GM12864 (cell line): Measurements from ENCODE around the gene CNBD2.

Source experiments
- DNase-seq: peaks from one replicate; pipeline ENCODE4 v3.0.0-alpha.2; 2011; ENCODE audit warnings: low read depth
- H3K4me3 ChIP-seq: 2 replicates; pipeline ENCODE4 v1.5.1; 2011; ENCODE audit warnings: mild to moderate bottlenecking, low read depth, low read length, control low read depth
- TF ChIP-seq, protein P1 (sequence below): IDR thresholded peaks from 2 replicates; pipeline ENCODE4 v1.5.1; 2011; ENCODE audit warnings: low read depth, mild to moderate bottlenecking, moderate library complexity, low read length, control low read depth, inconsistent platforms; ENCODE audit errors: missing control alignments

The CNBD2 gene

DNA sequence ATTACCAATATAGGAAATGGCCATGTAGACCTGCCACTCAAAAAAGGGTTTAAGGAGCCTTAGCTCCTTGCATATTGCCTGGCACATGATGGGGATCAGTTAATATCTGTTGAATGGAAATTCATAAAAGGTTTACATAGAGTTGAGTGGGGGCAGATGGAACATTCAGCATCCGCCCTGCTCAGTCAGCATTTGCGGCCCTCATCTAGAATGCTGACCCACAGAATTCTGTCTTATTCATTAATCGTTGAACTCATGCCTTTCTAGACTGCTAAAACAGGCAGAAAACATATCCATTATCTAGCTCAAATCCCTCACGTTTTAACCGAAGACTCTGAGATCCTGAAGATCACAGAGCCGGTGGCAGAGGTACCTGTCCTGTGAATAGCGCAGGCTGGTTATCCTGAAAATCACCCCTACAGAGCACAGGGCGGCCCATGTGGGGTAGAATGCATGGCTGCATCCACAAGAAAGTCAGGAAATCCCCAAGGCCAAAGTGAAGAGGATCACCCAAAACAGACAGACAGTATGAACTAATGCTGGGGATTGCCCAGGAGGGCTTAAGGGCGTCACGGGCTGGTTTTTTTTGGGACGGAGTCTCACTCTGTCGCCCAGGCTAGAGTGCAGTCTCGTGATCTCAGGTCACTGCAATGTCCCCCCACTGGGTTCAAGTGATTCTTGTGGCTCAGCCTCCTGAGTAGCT is 59.9 kb downstream of the CNBD2 start:
- TF ChIP-seq, protein P1, sequence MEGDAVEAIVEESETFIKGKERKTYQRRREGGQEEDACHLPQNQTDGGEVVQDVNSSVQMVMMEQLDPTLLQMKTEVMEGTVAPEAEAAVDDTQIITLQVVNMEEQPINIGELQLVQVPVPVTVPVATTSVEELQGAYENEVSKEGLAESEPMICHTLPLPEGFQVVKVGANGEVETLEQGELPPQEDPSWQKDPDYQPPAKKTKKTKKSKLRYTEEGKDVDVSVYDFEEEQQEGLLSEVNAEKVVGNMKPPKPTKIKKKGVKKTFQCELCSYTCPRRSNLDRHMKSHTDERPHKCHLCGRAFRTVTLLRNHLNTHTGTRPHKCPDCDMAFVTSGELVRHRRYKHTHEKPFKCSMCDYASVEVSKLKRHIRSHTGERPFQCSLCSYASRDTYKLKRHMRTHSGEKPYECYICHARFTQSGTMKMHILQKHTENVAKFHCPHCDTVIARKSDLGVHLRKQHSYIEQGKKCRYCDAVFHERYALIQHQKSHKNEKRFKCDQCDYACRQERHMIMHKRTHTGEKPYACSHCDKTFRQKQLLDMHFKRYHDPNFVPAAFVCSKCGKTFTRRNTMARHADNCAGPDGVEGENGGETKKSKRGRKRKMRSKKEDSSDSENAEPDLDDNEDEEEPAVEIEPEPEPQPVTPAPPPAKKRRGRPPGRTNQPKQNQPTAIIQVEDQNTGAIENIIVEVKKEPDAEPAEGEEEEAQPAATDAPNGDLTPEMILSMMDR, result no peak
- no peak overlapping the region for H3K4me3 ChIP-seq
- no peak for DNase-seq

GRCh38 chr20:36030149-36030548 is 61.8 kb downstream of the CNBD2 start:
- H3K4me3 ChIP-seq, result no peak overlapping the region
- TF ChIP-seq, protein P1, result no peak
- DNase-seq, result no peak

- no peak for DNase-seq
- TF ChIP-seq, protein P1, result no peak
- H3K4me3 ChIP-seq, result no peak overlapping the region
Measured at GRCh38 chr20:36031806-36032205, 63.4 kb downstream of the CNBD2 start.

DNA sequence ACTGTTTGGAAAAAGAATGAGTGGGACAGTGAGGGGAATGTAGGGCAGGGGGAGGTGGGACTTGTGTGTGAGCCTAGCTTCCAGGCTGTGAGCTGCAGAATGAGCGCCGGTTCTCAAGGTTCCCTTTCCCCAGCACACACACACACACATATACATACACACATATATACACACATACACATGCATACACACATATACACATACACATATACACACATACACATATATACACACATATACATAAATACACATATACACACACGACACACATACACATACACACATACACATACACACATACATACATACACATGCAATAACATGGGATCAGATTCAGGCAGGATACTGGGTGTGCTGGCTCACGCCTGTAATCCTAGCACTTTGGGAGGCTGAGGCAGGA is 66.5 kb downstream of the CNBD2 start:
- H3K4me3 ChIP-seq, result no peak overlapping the region
- TF ChIP-seq, protein P1, result no peak
- no peak for DNase-seq

DNA sequence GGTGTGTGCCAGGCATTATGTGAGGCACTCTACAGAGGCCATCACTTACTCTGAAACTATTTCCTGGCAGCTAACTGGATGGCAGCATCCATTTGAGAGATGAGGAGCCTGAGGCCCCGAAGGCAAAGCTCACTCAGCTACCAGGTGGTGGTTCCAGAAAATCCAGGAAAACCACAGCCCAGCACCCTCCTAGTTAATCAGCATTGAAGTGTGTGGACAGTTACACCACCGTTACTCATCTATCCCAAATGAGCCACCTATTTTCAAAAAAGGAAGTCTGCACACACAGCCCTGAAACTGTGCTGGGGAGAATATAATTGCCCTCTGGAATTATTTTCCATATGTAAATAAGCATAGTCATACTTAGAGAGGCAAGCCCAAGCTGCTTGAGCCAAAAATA is 67.4 kb downstream of the CNBD2 start:
- DNase-seq, result no peak
- TF ChIP-seq, protein P1, result no peak
- H3K4me3 ChIP-seq, result no peak overlapping the region

GRCh38 chr20:36036688-36037087 is 68.3 kb downstream of the CNBD2 start:
- TF ChIP-seq, protein P1, result no peak
- no peak for DNase-seq
- H3K4me3 ChIP-seq, result no peak overlapping the region

DNA sequence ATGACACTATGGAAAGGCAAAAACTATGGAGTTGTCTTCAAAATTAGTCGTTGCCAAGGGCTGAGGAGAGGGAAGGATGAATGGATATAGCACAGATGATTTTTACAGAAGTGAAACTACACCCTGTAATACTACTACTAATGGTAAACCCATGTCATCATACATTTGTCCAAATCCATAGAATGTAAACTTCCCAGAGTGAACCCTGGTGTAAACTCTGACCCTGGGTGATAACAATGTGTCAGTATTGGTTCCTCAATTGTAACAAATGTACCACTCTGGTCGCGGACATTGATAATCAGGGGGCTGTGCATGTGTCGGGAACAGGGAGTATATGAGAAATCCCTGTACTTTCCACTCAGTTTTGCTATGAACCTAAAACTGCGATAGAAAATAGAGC is 72.2 kb downstream of the CNBD2 start:
- H3K4me3 ChIP-seq, result no peak overlapping the region
- TF ChIP-seq, protein P1, result no peak
- no peak for DNase-seq
